Keratinocyte (primary cell): Measurements from ENCODE around the gene MEF2A.

Source experiments
- CTCF ChIP-seq, 3 experiments: IDR thresholded peaks in 1 of 3; conservative IDR thresholded peaks in 1 of 3; optimal IDR thresholded peaks in 1 of 3; 2 replicates in 2 of 3; 3 replicates in 1 of 3; pipeline versions ENCODE3 to v1.5.1; 2011; ENCODE audit warnings: low read length in 3 of 3, mild to moderate bottlenecking in 3 of 3, moderate library complexity in 2 of 3, control low read depth in 1 of 3, inconsistent platforms in 1 of 3; ENCODE audit not compliant: insufficient read depth in 2 of 3; ENCODE audit errors: extremely low read depth in 1 of 3
- EZH2 ChIP-seq: IDR thresholded peaks from one replicate; pipeline ENCODE4 v1.6.1; 2012; ENCODE audit warnings: inconsistent platforms, mild to moderate bottlenecking, low read length, moderate library complexity

DNA sequence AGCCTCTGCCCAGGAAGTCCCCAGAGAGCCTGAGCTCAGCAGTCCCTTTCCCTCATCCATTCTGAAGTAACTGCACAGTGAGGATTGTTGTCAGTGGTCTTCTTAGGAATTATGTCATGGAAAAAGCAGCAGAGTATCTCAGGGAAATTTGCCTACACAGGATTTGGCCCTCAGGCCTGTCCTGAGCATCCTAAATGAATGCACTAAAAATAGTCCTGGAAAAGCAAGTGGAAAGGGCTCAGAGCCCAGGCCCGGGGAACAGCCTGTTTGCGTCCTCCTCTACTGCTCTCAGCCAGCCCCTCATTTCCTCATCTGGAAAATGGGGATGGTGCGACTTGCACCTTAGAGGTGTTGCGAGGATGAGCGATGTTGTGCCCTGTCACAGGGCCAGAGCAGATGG lies 145.8 kb downstream of the MEF2A start:
- no peak for TF ChIP-seq CTCF (optimal IDR thresholded peaks at IDR 0.05 in 1 of 3, IDR thresholded peaks at IDR 0.05 in 1 of 3, conservative IDR thresholded peaks at IDR 0.05 in 1 of 3; ENCODE audit: extremely low read depth in 1 of 3, insufficient read depth in 2 of 3, low read length in 3 of 3)
- no peak for TF ChIP-seq EZH2
